ENCODE measurements around the gene TSPAN9. TPM values are rescaled to one million over a fixed set of nuclear protein-coding genes. Genes with fewer than 3 reads are reported as not detected.

The TSPAN9 gene
- total and polyA plus RNA-seq, 3 donors from 2014 or later: 14.2 to 23.5 (median 19.8) TPM

- Histone ChIP-seq H3K4me3 (no peak overlapping the region), H3K27ac (no peak overlapping the region), H3K27me3 (no peaks in the 10 kb centered on the region), H3K9me3 (no peaks in the 10 kb centered on the region), H3K36me3 (ENCODE audit: low read depth, missing control alignments) (no peaks in the 10 kb centered on the region), H3K4me1 (no peaks in the 10 kb centered on the region)
- intact Hi-C loops (cut with DNase I; ENCODE audit: low total_unique reads): no loop called here
- no peak for DNase-seq
- no peak for TF ChIP-seq CTCF (IDR thresholded peaks at IDR 0.05)
- TF ChIP-seq POLR2A (IDR thresholded peaks at IDR 0.05): no peak
- WGBS, 2 donors: 81 to 83% methylated on average over 8 of the region's 8 CpGs
Observed at GRCh38 chr12:3335078-3335487, 257.9 kb downstream of the TSPAN9 start.

Small RNA genes lying within 50 kb of the gene (small RNA-seq; reads per million reads assigned to genes)
- gene AC005912.1: 0 reads per million in 2 donors
- 0 reads per million in 2 donors for gene RF00017

Other genes with a start within 250 kb of the TSPAN9 start
- 10 to 100 TPM in 1 of 2 donors, 1 to 10 TPM in 1; 2.6 to 10.6 TPM for gene NRIP2, start 242.3 kb upstream of the TSPAN9 start, total RNA-seq
- 2.8 TPM for gene NRIP2, start 242.3 kb upstream of the TSPAN9 start, polyA plus RNA-seq (ENCODE audit: insufficient read depth, low read depth, low replicate concordance)
- 1 to 10 TPM in 1 of 2 donors, under 1 TPM in 1; 0.81 to 4.7 TPM for gene TEX52, start 220.3 kb upstream of the TSPAN9 start, total RNA-seq
- gene TEX52, start 220.3 kb upstream of the TSPAN9 start, polyA plus RNA-seq (ENCODE audit: insufficient read depth, low read depth, low replicate concordance): 11.4 TPM
- 10 to 100 TPM; 18.1 to 32.3 TPM for gene FOXM1, start 200.2 kb upstream of the TSPAN9 start, total RNA-seq
- 59.7 TPM for gene FOXM1, start 200.2 kb upstream of the TSPAN9 start, polyA plus RNA-seq (ENCODE audit: insufficient read depth, low read depth, low replicate concordance)
- gene RHNO1, start 200.2 kb upstream of the TSPAN9 start, total RNA-seq: 10 to 100 TPM; 21.6 to 22.8 TPM
- gene RHNO1, start 200.2 kb upstream of the TSPAN9 start, polyA plus RNA-seq (ENCODE audit: insufficient read depth, low read depth, low replicate concordance): 26.1 TPM
- gene TULP3, start 186.5 kb upstream of the TSPAN9 start, total RNA-seq: 10 to 100 TPM; 20.5 to 26.5 TPM
- gene TULP3, start 186.5 kb upstream of the TSPAN9 start, polyA plus RNA-seq (ENCODE audit: insufficient read depth, low read depth, low replicate concordance): 29.2 TPM
- 10 to 100 TPM; 10.9 to 16.1 TPM for gene TEAD4, start 118.0 kb upstream of the TSPAN9 start, total RNA-seq
- gene TEAD4, start 118.0 kb upstream of the TSPAN9 start, polyA plus RNA-seq (ENCODE audit: insufficient read depth, low read depth, low replicate concordance): 9.7 TPM

Data from testis (tissue), 3 donors.